Transverse colon (tissue), 4 donors: ENCODE measurements around the gene SELENOM. TPM values are rescaled to one million over a fixed set of nuclear protein-coding genes. Genes with fewer than 3 reads are reported as not detected.
A peak's percentile ranks its signal among the peaks of the same experiment; 100 is the strongest.

Experiments
- DNase-seq: peaks from one replicate; pipeline ENCODE4 v3.0.0-alpha.2; 2019
- H3K27ac ChIP-seq, 4 donors: fragments of 200-600 bp; sonication (generic); 2 replicates each; pipeline ENCODE4 v1.5.1; 2016 to 2018; ENCODE audit warnings: inconsistent platforms in 4 of 4
- H3K27me3 ChIP-seq: fragments of 200-600 bp; sonication (generic); 2 replicates; pipeline ENCODE4 v1.5.1; 2017; ENCODE audit warnings: inconsistent platforms
- H3K36me3 ChIP-seq, 4 donors: fragments of 200-600 bp; sonication (generic); 2 replicates each; pipeline ENCODE4 v1.5.1; 2017 to 2019; ENCODE audit warnings: inconsistent platforms in 4 of 4
- H3K4me1 ChIP-seq, 4 donors: fragments of 200-600 bp; sonication (generic); 2 replicates each; pipeline ENCODE4 v1.5.1; 2017 to 2020; ENCODE audit warnings: inconsistent platforms in 4 of 4
- H3K4me3 ChIP-seq, 4 donors: fragments of 200-600 bp; sonication (generic); 1 replicate in 1 of 4; 2 replicates in 3 of 4; pipeline versions ENCODE4 v1.5.1 to v1.6.1; 2017 to 2019; ENCODE audit warnings: inconsistent platforms in 4 of 4
- H3K9me3 ChIP-seq, 2 donors: fragments of 200-600 bp; sonication (generic); 2 replicates each; pipeline ENCODE4 v1.5.1; 2017 to 2019; ENCODE audit warnings: inconsistent platforms in 2 of 2
- EP300 ChIP-seq: sonication (generic); formaldehyde crosslinking; IDR thresholded peaks from one replicate; pipeline ENCODE4 v1.6.1; 2017; ENCODE audit warnings: antibody characterized with exemption, low read depth
- POLR2A ChIP-seq: fragments of 450-650 bp; IDR thresholded peaks from one replicate; pipeline ENCODE4 v1.6.1; 2016; ENCODE audit warnings: antibody characterized with exemption, mild to moderate bottlenecking, moderate library complexity
- POLR2AphosphoS5 ChIP-seq, 3 donors: sonication (generic); formaldehyde crosslinking; IDR thresholded peaks; one replicate each; pipeline ENCODE4 v1.6.1; 2016; ENCODE audit warnings: antibody characterized with exemption in 3 of 3
- WGBS, 2 donors: methylation state at CpG; one replicate each; pipeline ENCODE4 v1.1.5; 2018; ENCODE audit warnings: low coverage in 1 of 2; 5-methylcytosine and 5-hydroxymethylcytosine counted together
- in situ Hi-C, 4 donors: fragments of 200-750 bp; cut with MboI; loops; one replicate each; pipeline versions ENCODE4 v1.15.0 to v1.15.1; 2017; ENCODE audit warnings: low sequenced_read_pairs in 3 of 4, low pct_ligation_motif_present in 1 of 4, low pct_unique_long_range_greater_than_20kb in 1 of 4
- intact Hi-C: fragments of 100-400 bp; cut with DNase I; formaldehyde crosslinking; loops from one replicate; pipeline ENCODE4 v1.15.1; 2023; ENCODE audit warnings: low total_unique reads
- total RNA-seq, 4 donors: library from RNA; depleted of rRNA; stranded (reverse); fragments of >200 nt; gene quantifications; one replicate each; pipeline ENCODE4 v1.1.0, GENCODE V29; 2016
- TF ChIP-seq, protein P1 (sequence below), 5 experiments: fragments of 200-600 bp in 3 of 5; fragments of 450-650 bp in 2 of 5; sonication (generic) in 3 of 5; IDR thresholded peaks; 1 replicate in 2 of 5; 2 replicates in 3 of 5; pipeline ENCODE4 v1.5.1; 2016 to 2017; ENCODE audit warnings: antibody characterized with exemption in 5 of 5, inconsistent platforms in 3 of 5, mild to moderate bottlenecking in 2 of 5, moderate library complexity in 1 of 5

SELENOM gene
- total RNA-seq, 4 donors from 2014 or later, result 247 to 334 (median 315) TPM

DNA sequence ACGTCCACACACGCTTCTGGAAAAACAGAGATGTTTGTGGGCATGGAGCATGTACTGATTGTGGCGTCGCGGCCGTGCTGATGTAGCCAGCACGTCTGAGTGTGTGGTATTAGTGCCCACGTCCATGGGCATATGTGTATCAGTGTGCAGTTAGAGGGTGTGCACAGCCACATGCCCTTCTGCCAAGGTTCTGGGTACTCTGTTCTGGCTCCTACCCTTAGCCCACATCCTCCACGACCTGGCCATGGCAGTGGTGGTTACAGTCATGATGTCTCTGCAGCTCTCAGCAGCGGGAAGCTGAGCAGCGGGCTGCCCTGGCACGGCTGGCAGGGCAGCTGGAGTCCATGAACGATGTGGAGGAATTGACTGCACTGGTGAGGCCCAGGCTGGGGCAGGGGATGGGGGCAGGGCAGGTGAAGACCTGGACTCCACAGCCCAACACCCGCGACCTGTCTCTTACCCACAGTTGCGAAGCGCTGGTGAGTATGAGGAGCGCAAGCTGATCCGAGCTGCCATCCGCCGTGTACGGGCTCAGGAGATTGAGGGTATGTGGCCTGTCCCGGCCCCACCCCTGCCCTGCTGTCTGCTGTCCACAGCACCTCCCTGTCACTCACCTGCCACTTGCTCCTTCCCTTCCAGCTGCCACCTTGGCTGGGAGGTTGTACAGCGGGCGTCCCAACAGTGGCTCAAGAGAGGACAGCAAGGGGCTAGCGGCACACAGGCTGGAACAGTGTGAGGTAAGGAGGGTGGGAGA lies 19.0 kb downstream of the SELENOM start:
- H3K36me3 ChIP-seq, result no peaks in the 10 kb centered on the region
- DNase-seq, result no peak

DNA sequence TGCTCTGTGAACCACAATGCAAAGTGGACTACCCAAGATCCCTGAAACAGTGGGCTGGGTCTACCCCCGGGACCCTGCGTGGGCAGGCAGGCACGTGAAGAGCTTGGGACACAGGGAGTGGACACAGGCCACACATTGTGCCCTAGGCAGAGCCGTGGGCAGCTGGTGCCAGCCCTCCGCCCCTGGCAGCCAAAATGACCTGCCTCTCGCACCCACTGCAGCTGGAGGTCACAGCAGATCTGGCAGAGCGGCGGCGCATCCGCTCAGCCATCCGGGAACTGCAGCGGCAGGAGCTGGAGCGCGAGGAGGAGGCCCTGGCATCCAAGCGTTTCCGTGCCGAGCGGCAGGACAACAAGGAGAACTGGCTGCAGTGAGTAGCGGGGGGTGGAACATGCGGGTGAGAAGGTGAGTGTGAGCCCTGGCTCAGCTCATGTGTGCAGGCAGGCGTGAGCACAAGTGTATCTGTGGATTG lies 19.6 kb downstream of the SELENOM start:
- 79% methylated on average over 21 of the region's 21 CpGs; no CpG with 5 or more reads in 1 of the 2 donors for WGBS, 2 donors
- TF ChIP-seq EP300 (no peak), POLR2A (no peak), POLR2AphosphoS5 (IDR thresholded peaks at IDR 0.05) (no peak)
- TF ChIP-seq, protein P1, sequence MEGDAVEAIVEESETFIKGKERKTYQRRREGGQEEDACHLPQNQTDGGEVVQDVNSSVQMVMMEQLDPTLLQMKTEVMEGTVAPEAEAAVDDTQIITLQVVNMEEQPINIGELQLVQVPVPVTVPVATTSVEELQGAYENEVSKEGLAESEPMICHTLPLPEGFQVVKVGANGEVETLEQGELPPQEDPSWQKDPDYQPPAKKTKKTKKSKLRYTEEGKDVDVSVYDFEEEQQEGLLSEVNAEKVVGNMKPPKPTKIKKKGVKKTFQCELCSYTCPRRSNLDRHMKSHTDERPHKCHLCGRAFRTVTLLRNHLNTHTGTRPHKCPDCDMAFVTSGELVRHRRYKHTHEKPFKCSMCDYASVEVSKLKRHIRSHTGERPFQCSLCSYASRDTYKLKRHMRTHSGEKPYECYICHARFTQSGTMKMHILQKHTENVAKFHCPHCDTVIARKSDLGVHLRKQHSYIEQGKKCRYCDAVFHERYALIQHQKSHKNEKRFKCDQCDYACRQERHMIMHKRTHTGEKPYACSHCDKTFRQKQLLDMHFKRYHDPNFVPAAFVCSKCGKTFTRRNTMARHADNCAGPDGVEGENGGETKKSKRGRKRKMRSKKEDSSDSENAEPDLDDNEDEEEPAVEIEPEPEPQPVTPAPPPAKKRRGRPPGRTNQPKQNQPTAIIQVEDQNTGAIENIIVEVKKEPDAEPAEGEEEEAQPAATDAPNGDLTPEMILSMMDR (IDR thresholded peaks at IDR 0.05), result no peak
- in situ Hi-C loops, result loop anchor here in 3 of 4 donors (10.0 kb wide), 1 partner anchor 143 kb away; no protein-coding TSS in a partner anchor
- Histone ChIP-seq H3K9me3 (no peaks in the 10 kb centered on the region), H3K27me3 (no peaks in the 10 kb centered on the region), H3K4me1 (peaks cover 23 to 62% (median 33%) of the 10 kb centered on the region in 4 donors), H3K4me3 (no peak overlapping the region), H3K27ac (peak overlapping the region; percentile 90 to 97 (median 96)), H3K36me3 (no peaks in the 10 kb centered on the region)
- intact Hi-C loops, result no loop called here
- no peak for DNase-seq

More for the DNA sequence above, 19.0 kb downstream of the SELENOM start:
- no peaks in the 10 kb centered on the region for H3K27me3 ChIP-seq
- TF ChIP-seq POLR2A (no peak), POLR2AphosphoS5 (IDR thresholded peaks at IDR 0.05) (no peak), EP300 (no peak)
- TF ChIP-seq, protein P1 (IDR thresholded peaks at IDR 0.05), result no peak
- in situ Hi-C loops (loop anchor here in 3 of 4 donors (10.0 kb wide), 1 partner anchor 144 kb away; no protein-coding TSS in a partner anchor), intact Hi-C loops (no loop called here)
- H3K4me3 ChIP-seq, result peak overlapping the region in 1 of 4 donors; percentile 1
- 87% methylated on average over 26 of the region's 26 CpGs; no CpG with 5 or more reads in 1 of the 2 donors for WGBS, 2 donors
- H3K4me1 ChIP-seq, result peaks cover 17 to 56% (median 27%) of the 10 kb centered on the region in 4 donors
- H3K27ac ChIP-seq, result peak overlapping the region; percentile 73 to 97 (median 96)
- H3K9me3 ChIP-seq, result no peaks in the 10 kb centered on the region

DNA sequence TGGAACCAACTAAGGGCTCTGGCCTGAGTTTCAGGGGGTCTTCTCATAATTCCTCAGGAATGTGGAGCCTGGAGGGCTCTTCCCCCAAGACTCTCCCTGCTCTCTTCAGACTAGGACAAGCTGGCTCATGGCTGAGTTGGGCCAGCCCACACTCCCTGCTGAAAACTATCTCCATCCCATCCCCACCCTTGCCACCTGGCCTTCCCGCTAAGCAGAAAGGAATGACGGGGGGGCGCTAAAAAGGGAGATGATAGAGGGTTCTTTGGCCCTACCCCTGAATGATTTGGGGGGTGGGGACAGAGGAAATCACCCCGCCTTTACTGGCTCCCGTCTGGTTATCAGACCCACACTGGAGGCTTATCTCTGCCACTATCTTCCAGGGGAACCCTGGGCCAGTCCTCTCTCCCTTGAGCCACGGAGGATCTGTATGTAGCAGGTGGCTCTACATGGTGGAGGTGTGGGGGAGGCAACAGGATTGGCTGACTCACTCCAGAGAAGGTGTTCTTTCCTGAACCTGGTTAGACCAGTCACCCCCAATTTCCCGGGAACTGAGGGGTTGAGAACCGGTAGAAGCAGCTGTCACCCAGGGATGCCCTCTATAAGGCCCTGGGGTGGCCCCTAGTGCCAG lies 20.6 kb downstream of the SELENOM start:
- WGBS, 2 donors, result 66% methylated on average over 8 of the region's 8 CpGs; no CpG with 5 or more reads in 1 of the 2 donors
- H3K36me3 ChIP-seq, result no peaks in the 10 kb centered on the region
- no peak overlapping the region for H3K4me3 ChIP-seq
- H3K9me3 ChIP-seq, result no peaks in the 10 kb centered on the region
- DNase-seq, result no peak
- H3K27me3 ChIP-seq, result no peaks in the 10 kb centered on the region
- peak overlapping the region; percentile 90 to 97 (median 96) for H3K27ac ChIP-seq
- in situ Hi-C loops (loop anchor here in 3 of 4 donors (10.0 kb wide), 1 partner anchor 142 kb away; no protein-coding TSS in a partner anchor), intact Hi-C loops (no loop called here)
- peaks cover 31 to 69% (median 41%) of the 10 kb centered on the region in 4 donors for H3K4me1 ChIP-seq
- TF ChIP-seq POLR2AphosphoS5 (IDR thresholded peaks at IDR 0.05) (no peak), POLR2A (no peak), EP300 (no peak)
- TF ChIP-seq, protein P1 (IDR thresholded peaks at IDR 0.05), result no peak

DNA sequence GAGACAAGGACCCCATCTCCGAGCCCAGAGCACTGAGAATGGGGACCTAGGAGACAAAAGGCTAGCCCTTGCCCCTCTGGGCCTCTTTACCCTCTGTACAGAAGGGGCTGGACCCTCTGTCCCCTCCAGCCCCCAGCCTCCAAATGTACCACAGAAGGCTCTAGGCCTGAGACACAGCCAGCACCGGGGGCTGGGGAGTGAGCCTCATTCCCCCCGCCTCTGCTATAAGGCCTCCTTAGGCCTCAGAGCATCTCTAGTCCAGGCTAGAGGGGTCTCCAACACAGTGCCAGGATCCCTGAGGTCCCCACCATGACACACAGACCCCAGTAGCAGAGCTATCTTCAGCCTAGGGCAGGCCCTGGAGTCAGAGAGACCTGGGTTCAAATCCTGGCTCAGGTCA lies 21.4 kb downstream of the SELENOM start:
- intact Hi-C loops, result loop anchor here (2.0 kb wide), 1 partner anchor 137 kb away; no protein-coding TSS in a partner anchor
- TF ChIP-seq POLR2A (no peak), POLR2AphosphoS5 (IDR thresholded peaks at IDR 0.05) (no peak), EP300 (no peak)
- TF ChIP-seq, protein P1 (IDR thresholded peaks at IDR 0.05), result no peak

More for the DNA sequence above, 21.4 kb downstream of the SELENOM start:
- no peak for DNase-seq
- Histone ChIP-seq H3K9me3 (no peaks in the 10 kb centered on the region), H3K4me3 (peak overlapping the region in 1 of 4 donors; percentile 69), H3K36me3 (no peaks in the 10 kb centered on the region), H3K4me1 (peaks cover 31 to 74% (median 43%) of the 10 kb centered on the region in 4 donors), H3K27ac (peak overlapping the region; percentile 90 to 97 (median 96)), H3K27me3 (no peaks in the 10 kb centered on the region)
- 81% methylated on average over 2 of the region's 3 CpGs; no CpG with 5 or more reads in 1 of the 2 donors for WGBS, 2 donors
- in situ Hi-C loops, result loop anchor here in 3 of 4 donors (10.0 kb wide), 1 partner anchor 141 kb away; no protein-coding TSS in a partner anchor
